Testis (tissue), 3 donors: ENCODE results near the gene ANO4. TPM values are rescaled to one million over a fixed set of nuclear protein-coding genes. Genes with fewer than 3 reads are reported as not detected.

Experiments used
- DNase-seq: peaks from one replicate; pipeline ENCODE4 v3.0.0-alpha.2; 2019
- H3K27ac ChIP-seq, 2 donors: fragments of 200-600 bp; sonication (generic); one replicate each; pipeline ENCODE4 v1.5.1; 2019
- H3K27me3 ChIP-seq: fragments of 200-600 bp; sonication (generic); one replicate; pipeline ENCODE4 v1.5.1; 2019
- H3K36me3 ChIP-seq: fragments of 200-600 bp; sonication (generic); one replicate; pipeline ENCODE4 v1.5.1; 2017; ENCODE audit warnings: low read depth; ENCODE audit errors: missing control alignments
- H3K4me1 ChIP-seq: fragments of 200-600 bp; sonication (generic); one replicate; pipeline ENCODE4 v1.5.1; 2019
- H3K4me3 ChIP-seq, 2 donors: fragments of 200-600 bp; sonication (generic); one replicate each; pipeline ENCODE4 v1.5.1; 2017 to 2019
- H3K9me3 ChIP-seq: fragments of 200-600 bp; sonication (generic); one replicate; pipeline ENCODE4 v1.5.1; 2017
- CTCF ChIP-seq, 3 experiments: fragments of 450-650 bp in 2 of 3; fragments of 200-600 bp in 1 of 3; sonication (generic) in 1 of 3; IDR thresholded peaks; one replicate each; pipeline ENCODE4 v1.5.1; 2016 to 2019; ENCODE audit warnings: antibody characterized with exemption in 3 of 3, mild to moderate bottlenecking in 2 of 3, moderate library complexity in 1 of 3
- POLR2A ChIP-seq: fragments of 450-650 bp; IDR thresholded peaks from one replicate; pipeline ENCODE4 v1.6.1; 2017; ENCODE audit warnings: antibody characterized with exemption, mild to moderate bottlenecking, moderate library complexity
- WGBS, 2 donors: methylation state at CpG; one replicate each; pipeline ENCODE4 v1.1.5; 2018; 5-methylcytosine and 5-hydroxymethylcytosine counted together
- intact Hi-C: fragments of 100-400 bp; cut with DNase I; formaldehyde crosslinking; loops from one replicate; pipeline ENCODE4 v1.15.1; 2023; ENCODE audit warnings: low total_unique reads
- polyA plus RNA-seq: library from polyadenylated mRNA; stranded (reverse); fragments of 350-450 nt; fragmentation: Illumina TruSeq; extraction: RNeasy Lipid Tissue Mini Kit (QIAGEN cat#74804); gene quantifications from one replicate; pipeline ENCODE4 v1.2.3, GENCODE V29; 2014; ENCODE audit warnings: low read depth, low replicate concordance; ENCODE audit not compliant: insufficient read depth
- total RNA-seq, 2 donors: library from RNA; depleted of rRNA; stranded (reverse); fragments of >200 nt; gene quantifications; one replicate each; pipeline ENCODE4 v1.2.3, GENCODE V29; 2016

Gene ANO4
- total and polyA plus RNA-seq, 3 donors from 2014 or later, result 2.4 to 13.0 (median 9.5) TPM

- no peaks in the 10 kb centered on the region for H3K4me1 ChIP-seq
- H3K27ac ChIP-seq, result no peak overlapping the region
- H3K4me3 ChIP-seq, result no peak overlapping the region
- no peaks in the 10 kb centered on the region for H3K36me3 ChIP-seq
- intact Hi-C loops, result no loop called here
- no peaks in the 10 kb centered on the region for H3K9me3 ChIP-seq
- no peak for TF ChIP-seq CTCF (IDR thresholded peaks at IDR 0.05)
- no peak for TF ChIP-seq POLR2A
- 78 to 80% methylated on average over 3 of the region's 3 CpGs for WGBS, 2 donors
- no peak for DNase-seq
- H3K27me3 ChIP-seq, result no peaks in the 10 kb centered on the region
These were observed 273.8 kb downstream of the ANO4 start for GRCh38 chr12:101068402-101068801.

GRCh38 chr12:101068836-101069235 is 274.3 kb downstream of the ANO4 start:
- TF ChIP-seq POLR2A (no peak), CTCF (IDR thresholded peaks at IDR 0.05) (no peak)
- Histone ChIP-seq H3K36me3 (no peaks in the 10 kb centered on the region), H3K4me3 (no peak overlapping the region), H3K4me1 (no peaks in the 10 kb centered on the region), H3K9me3 (no peaks in the 10 kb centered on the region), H3K27ac (no peak overlapping the region), H3K27me3 (no peaks in the 10 kb centered on the region)
- 59 to 66% methylated on average over 4 of the region's 4 CpGs for WGBS, 2 donors
- intact Hi-C loops, result no loop called here
- DNase-seq, result no peak

GRCh38 chr12:101074940-101075680 is 280.5 kb downstream of the ANO4 start:
- Histone ChIP-seq H3K27ac (no peak overlapping the region), H3K27me3 (no peaks in the 10 kb centered on the region), H3K9me3 (no peaks in the 10 kb centered on the region), H3K4me1 (no peaks in the 10 kb centered on the region), H3K36me3 (no peaks in the 10 kb centered on the region), H3K4me3 (no peak overlapping the region)
- no peak for DNase-seq
- WGBS, 2 donors, result 78% methylated on average over 7 of the region's 7 CpGs
- intact Hi-C loops, result no loop called here
- TF ChIP-seq CTCF (IDR thresholded peaks at IDR 0.05) (no peak), POLR2A (no peak)

- H3K27me3 ChIP-seq, result no peaks in the 10 kb centered on the region
- H3K36me3 ChIP-seq, result no peaks in the 10 kb centered on the region
- H3K9me3 ChIP-seq, result no peaks in the 10 kb centered on the region
- no peaks in the 10 kb centered on the region for H3K4me1 ChIP-seq
- no peak for DNase-seq
- whole genome bisulfite sequencing, 2 donors, result 21 to 52% methylated on average over 4 of the region's 4 CpGs
- no peak for TF ChIP-seq POLR2A
- no peak for TF ChIP-seq CTCF (IDR thresholded peaks at IDR 0.05)
- no peak overlapping the region for H3K4me3 ChIP-seq
- intact Hi-C loops, result no loop called here
- H3K27ac ChIP-seq, result no peak overlapping the region
These were observed 282.3 kb downstream of the ANO4 start for GRCh38 chr12:101076921-101077320.
